GM12878 (cell line): ENCODE results near the gene ZNF267. TPM values are rescaled to one million over a fixed set of nuclear protein-coding genes. Genes with fewer than 3 reads are reported as not detected.

ENCODE experiments used
- ATAC-seq: fragments of 200-7000 bp; cut with Tn5 transposase; 3 replicates; pipeline ENCODE4 v1.9.1; 2020; ENCODE audit warnings: mild to moderate bottlenecking, moderate library complexity
- BruUV-seq: library from RNA; stranded (reverse); fragments of 400-500 nt; replicated peaks from 2 replicates; lab custom pipeline; 2021; lab: Mats Ljungman, UMichigan
- CTCF ChIA-PET: fragments of 300-600 bp; sonication (Branson Sonifier 250); formaldehyde crosslinking; extraction: SDS; loops from one replicate; lab custom pipeline; 2021; ENCODE audit warnings: inconsistent platforms; lab: Yijun Ruan, JAX
- POLR2A ChIA-PET: fragments of 350-600 bp; formaldehyde crosslinking; extraction: SDS; loops from one replicate; lab custom pipeline; 2021; ENCODE audit warnings: inconsistent platforms; lab: Charles Lee
- RAD21 ChIA-PET: fragments of 300-600 bp; sonication (Branson Sonifier 250); formaldehyde crosslinking; loops from one replicate; lab custom pipeline; 2023; ENCODE audit warnings: antibody characterized with exemption; ENCODE audit not compliant: unreplicated experiment; lab: Charles Lee
- SMC1A ChIA-PET: fragments of 300-600 bp; sonication (Branson Sonifier 250); formaldehyde crosslinking; loops from one replicate; lab custom pipeline; 2023; ENCODE audit not compliant: unreplicated experiment, uncharacterized antibody; lab: Charles Lee
- DNase-seq: peaks from one replicate; pipeline ENCODE4 v3.0.0-alpha.2; 2011; ENCODE audit warnings: low read depth, low spot score
- FAIRE-seq: peaks from 3 replicates; lab custom pipeline; 2011; peaks lifted over from hg19 to GRCh38; lab: Jason Lieb, UNC
- H2AFZ ChIP-seq: 2 replicates; pipeline ENCODE4 v1.6.0; 2011; ENCODE audit warnings: low read depth, low read length, control low read depth; ENCODE audit not compliant: control insufficient read depth
- H3K27ac ChIP-seq: 2 replicates; pipeline ENCODE4 v1.5.1; 2011; ENCODE audit warnings: control low read depth; ENCODE audit not compliant: control insufficient read depth, insufficient read depth
- H3K27me3 ChIP-seq, 2 experiments: replicated peaks in 1 of 2; 2 replicates each; pipeline versions ENCODE4 v1.6.0 to v1.6.1; 2011; ENCODE audit warnings: low read length in 1 of 2; ENCODE audit not compliant: control insufficient read depth in 2 of 2, insufficient read depth in 2 of 2
- H3K36me3 ChIP-seq, 2 experiments: 2 replicates each; pipeline ENCODE4 v1.5.1; 2011; ENCODE audit warnings: low read length in 1 of 2; ENCODE audit not compliant: control insufficient read depth in 2 of 2, insufficient read depth in 2 of 2
- H3K4me1 ChIP-seq: 2 replicates; pipeline ENCODE4 v1.6.1; 2011; ENCODE audit warnings: mild to moderate bottlenecking, low read length, moderate library complexity, mixed read lengths; ENCODE audit not compliant: control insufficient read depth, insufficient read depth
- H3K4me2 ChIP-seq: 2 replicates; pipeline ENCODE4 v1.6.0; 2011; ENCODE audit warnings: control low read depth; ENCODE audit not compliant: control insufficient read depth, insufficient read depth
- H3K4me3 ChIP-seq: fragments of 200-600 bp; sonication (generic); 2 replicates; pipeline ENCODE4 v1.5.1; 2016
- H3K79me2 ChIP-seq: 2 replicates; pipeline ENCODE4 v1.6.0; 2011; ENCODE audit warnings: low read length; ENCODE audit not compliant: control insufficient read depth, insufficient read depth
- H3K9ac ChIP-seq: 2 replicates; pipeline ENCODE4 v1.8.0; 2011; ENCODE audit warnings: low read length, control low read depth, mixed read lengths; ENCODE audit not compliant: control insufficient read depth, insufficient read depth
- H3K9me3 ChIP-seq: replicated peaks from 3 replicates; pipeline ENCODE4 v1.5.1; 2011; ENCODE audit warnings: mild to moderate bottlenecking, low read length; ENCODE audit not compliant: control insufficient read depth, insufficient read depth
- H4K20me1 ChIP-seq: 2 replicates; pipeline ENCODE4 v1.6.0; 2011; ENCODE audit not compliant: control insufficient read depth, insufficient read depth
- ASH2L ChIP-seq: fragments of 300-600, 200-600 bp; sonication (generic); IDR thresholded peaks from 2 replicates; pipeline ENCODE4 v1.6.1; 2017; ENCODE audit warnings: low read depth, mild to moderate bottlenecking, borderline replicate concordance
- BCL11A ChIP-seq: IDR thresholded peaks from 2 replicates; pipeline ENCODE4 v1.6.1; 2011; ENCODE audit warnings: low read depth, low read length
- BRCA1 ChIP-seq: IDR thresholded peaks from 2 replicates; pipeline ENCODE4 v1.6.1; 2011; ENCODE audit warnings: low read depth, low read length, improper control_type of control experiment
- CBX5 ChIP-seq: sonication (generic); IDR thresholded peaks from 2 replicates; pipeline ENCODE4 v1.6.1; 2016; ENCODE audit warnings: low read depth, moderate library complexity, mild to moderate bottlenecking, inconsistent platforms
- CHD1 ChIP-seq: IDR thresholded peaks from 2 replicates; pipeline ENCODE4 v1.6.1; 2012; ENCODE audit warnings: low read depth, low read length, improper control_type of control experiment
- CHD4 ChIP-seq: fragments of 200-600 bp; sonication (generic); IDR thresholded peaks from 2 replicates; pipeline ENCODE4 v1.6.1; 2016; ENCODE audit warnings: mild to moderate bottlenecking
- ELK1 ChIP-seq: IDR thresholded peaks from 2 replicates; pipeline ENCODE4 v1.6.1; 2012; ENCODE audit warnings: low read depth, low read length, improper control_type of control experiment
- FOXK2 ChIP-seq: fragments of 450-650 bp; IDR thresholded peaks from 2 replicates; pipeline ENCODE4 v1.6.1; 2017; ENCODE audit warnings: mild to moderate bottlenecking, moderate library complexity
- KDM1A ChIP-seq: fragments of 200-600 bp; sonication (generic); IDR thresholded peaks from 2 replicates; pipeline ENCODE4 v1.6.1; 2016; ENCODE audit warnings: borderline replicate concordance
- LARP7 ChIP-seq: fragments of 450-650 bp; IDR thresholded peaks from 2 replicates; pipeline ENCODE4 v1.6.1; 2017; ENCODE audit warnings: mild to moderate bottlenecking
- MEF2A ChIP-seq: IDR thresholded peaks from 2 replicates; pipeline ENCODE4 v1.6.1; 2011; ENCODE audit warnings: low read depth, mild to moderate bottlenecking, low read length, moderate library complexity; ENCODE audit not compliant: insufficient read depth
- MTA2 ChIP-seq: fragments of 450-650 bp; IDR thresholded peaks from 2 replicates; pipeline ENCODE4 v1.6.1; 2016; ENCODE audit warnings: low read depth, mild to moderate bottlenecking, moderate library complexity
- POLR2AphosphoS2 ChIP-seq: IDR thresholded peaks from 2 replicates; pipeline ENCODE4 v1.6.1; 2011; ENCODE audit warnings: low read depth, mild to moderate bottlenecking, low read length, improper control_type of control experiment, moderate library complexity
- SREBF1 ChIP-seq: IDR thresholded peaks from 2 replicates; pipeline ENCODE4 v1.6.1; 2012; ENCODE audit warnings: mild to moderate bottlenecking, low read length
- STAT1 ChIP-seq: fragments of 450-650 bp; conservative IDR thresholded peaks from 2 replicates; pipeline ENCODE4 v1.6.1; 2014; ENCODE audit warnings: antibody characterized with exemption, mild to moderate bottlenecking
- TBL1XR1 ChIP-seq: IDR thresholded peaks from 2 replicates; pipeline ENCODE4 v1.6.1; 2012; ENCODE audit warnings: low read depth, low read length, improper control_type of control experiment
- TCF12 ChIP-seq: IDR thresholded peaks from 2 replicates; pipeline ENCODE4 v1.6.1; 2011; ENCODE audit warnings: low read depth, mild to moderate bottlenecking, low read length
- ZNF217 ChIP-seq: fragments of 450-650 bp; IDR thresholded peaks from 2 replicates; pipeline ENCODE4 v1.6.1; 2017; ENCODE audit warnings: antibody characterized with exemption, mild to moderate bottlenecking
- WGBS: methylation state at CpG from one replicate; pipeline ENCODE4 v1.1.6; 2016; ENCODE audit warnings: low lambda C conversion rate; ENCODE audit not compliant: insufficient replicate concordance, insufficient coverage; ENCODE audit errors: missing lambda C conversion rate; 5-methylcytosine and 5-hydroxymethylcytosine counted together
- in situ Hi-C: fragments of 300-500 bp; cut with MboI; formaldehyde crosslinking; loops from 9 replicates; pipeline ENCODE4 v1.14.3; 2018; ENCODE audit warnings: mixed read lengths
- intact Hi-C: fragments of 100-400 bp; cut with micrococcal nuclease; formaldehyde crosslinking; loops from one replicate; pipeline ENCODE4 v1.14.2; 2022; ENCODE audit not compliant: unreplicated experiment
- polyA plus RNA-seq, 11 experiments: library from polyadenylated mRNA; depleted of rRNA in 4 of 11; unstranded in 6 of 11; stranded (reverse) in 5 of 11; fragments of >200 nt; fragmentation: Nextera tagmentation in 4 of 11; fragmentation: Illumina TruSeq in 1 of 11; extraction: Ambion mirVana in 4 of 11; extraction: Trizol in 1 of 11; gene quantifications; 1 replicate in 1 of 11; 2 replicates in 10 of 11; pipeline versions ENCODE4 v1.2.1 to v1.2.3, GENCODE V29; 2011 to 2016; ENCODE audit warnings: inconsistent platforms in 2 of 11, missing spikeins in 2 of 11, low read depth in 1 of 11
- total RNA-seq, 4 experiments: library from RNA; depleted of rRNA in 3 of 4; stranded (reverse); fragments of >200 nt in 3 of 4; fragmentation: Illumina TruSeq in 1 of 4; extraction: Trizol in 1 of 4; gene quantifications; 2 replicates each; pipeline versions ENCODE4 v1.2.1 to v1.2.3, GENCODE V29; 2013 to 2021
- TF ChIP-seq, protein P1 (sequence below): IDR thresholded peaks from 2 replicates; pipeline ENCODE4 v1.6.1; 2012; ENCODE audit warnings: low read depth, low read length, improper control_type of control experiment

ZNF267 gene
- total and polyA plus RNA-seq, 10 of the 15 experiments (the other 5 are each of a cell fraction or from before 2014, with no cell fraction given), result 16.3 to 54.6 (median 29.6) TPM

DNA sequence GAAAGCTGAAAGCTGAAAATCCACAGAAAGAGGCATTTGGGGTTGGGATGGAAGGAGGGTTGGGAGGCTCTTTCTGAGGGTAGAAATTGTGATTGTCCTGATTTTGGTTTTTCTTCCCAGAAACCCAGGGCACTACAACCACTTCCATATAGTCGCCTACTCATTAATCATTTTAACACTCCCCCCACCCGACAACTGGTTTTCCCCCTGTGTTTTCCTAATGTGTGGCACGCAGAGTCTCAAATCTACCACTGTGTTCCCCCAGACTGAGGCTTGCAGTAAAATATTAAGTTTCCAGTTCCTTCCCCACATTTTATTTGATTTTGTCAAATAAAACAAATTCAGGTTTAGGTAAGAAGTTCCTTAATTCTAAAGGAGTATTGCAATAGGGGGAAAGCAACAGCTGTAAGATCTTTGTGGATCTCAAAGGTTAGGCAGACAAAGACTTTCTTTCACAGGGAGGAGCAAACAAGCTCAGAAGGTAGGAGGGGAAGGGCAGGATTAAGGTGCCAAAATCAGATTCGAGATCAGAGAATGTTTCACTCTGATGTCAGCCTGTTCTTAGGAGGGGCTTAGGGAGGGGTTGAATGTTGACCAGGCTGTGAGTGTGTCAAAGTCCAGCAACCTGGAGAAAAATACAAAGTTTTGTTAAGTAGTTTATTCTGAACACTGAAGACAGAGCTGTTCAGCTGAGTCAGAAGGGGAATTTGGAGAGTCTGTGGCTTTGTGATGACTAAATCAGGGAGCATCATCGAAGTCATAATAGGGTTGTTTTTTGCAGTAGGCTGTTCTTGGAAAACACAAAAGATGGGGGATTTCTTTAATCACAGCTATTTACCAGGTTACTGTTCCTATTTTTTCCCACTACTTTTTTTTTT lies 3.6 kb downstream of the ZNF267 start (continued):
- TF ChIP-seq CHD4 (no peak), TCF12 (0 out of 2 replicates have a peak, but pooled peaks have one; percentile 38), ZNF217 (no peak), CHD1 (peak; percentile 77; the same call in 1 of the 2 replicates), TBL1XR1 (0 out of 2 replicates have a peak, but pooled peaks have one; percentile 79), MEF2A (peak; percentile 77; the same call in 1 of the 2 replicates)
- TF ChIP-seq, all 136 proteins: peak for 57

GRCh38 chr16:31877876-31878642 lies 4.5 kb downstream of the ZNF267 start:
- Histone ChIP-seq H3K36me3 (peaks cover 5 to 34% of the 10 kb centered on the region in 2 experiments), H3K79me2 (peaks cover 96% of the 10 kb centered on the region), H2AFZ (no peak overlapping the region), H3K27ac (peak overlapping the region; percentile 92), H3K4me1 (peaks cover 20% of the 10 kb centered on the region), H3K9ac (peak overlapping the region; percentile 53), H4K20me1 (peaks cover 4% of the 10 kb centered on the region; the same call in 1 of the 2 replicates), H3K9me3 (peaks cover 24% of the 10 kb centered on the region), H3K4me2 (peak overlapping the region; percentile 77), H3K4me3 (peak overlapping the region; percentile 58; the same call in 1 of the 2 replicates), H3K27me3 (no peaks in the 10 kb centered on the region)
- SMC1A ChIA-PET, result interaction anchor here (1.2 to 6.1 kb wide), 4 partner anchors 11 to 418 kb away, joined by 3 to 37 read pairs (median 8); partner anchors contain the start of gene ARMC5
- RAD21 ChIA-PET, result interaction anchor here (0.6 to 1.8 kb wide), 8 partner anchors 9 to 736 kb away, joined by 3 to 12 read pairs (median 3); a partner anchor contains a TSS
- ATAC-seq (no peak), DNase-seq (no peak), FAIRE-seq (no peak)
- 42% methylated on average over 9 of the region's 9 CpGs for WGBS
- in situ Hi-C loops (loop anchor here (10.0 to 25.0 kb wide), 11 partner anchors 57 to 1791 kb away; partner anchors contain the start of genes CFAP119, FBRS, ITGAL and ITGAX), intact Hi-C loops (loop anchor here (10.0 kb wide), 4 partner anchors 523 to 923 kb away; partner anchors contain the start of genes FUS, ITGAX, KAT8 and SETD1A)
- POLR2A ChIA-PET, result interaction anchor here (1.0 to 2.3 kb wide), 5 partner anchors 9 to 418 kb away, joined by 3 to 9 read pairs (median 3); partner anchors contain the start of gene ARMC5
- BruUV-seq, result no TSS peak
- CTCF ChIA-PET, result interaction anchor here (1.0 to 2.8 kb wide), 6 partner anchors 9 to 736 kb away, joined by 3 to 17 read pairs (median 4); no protein-coding TSS in a partner anchor
- TF ChIP-seq BCL11A, result no peak
- TF ChIP-seq ASH2L, result no peak
- TF ChIP-seq BRCA1, result no peak
- TF ChIP-seq, protein P1, sequence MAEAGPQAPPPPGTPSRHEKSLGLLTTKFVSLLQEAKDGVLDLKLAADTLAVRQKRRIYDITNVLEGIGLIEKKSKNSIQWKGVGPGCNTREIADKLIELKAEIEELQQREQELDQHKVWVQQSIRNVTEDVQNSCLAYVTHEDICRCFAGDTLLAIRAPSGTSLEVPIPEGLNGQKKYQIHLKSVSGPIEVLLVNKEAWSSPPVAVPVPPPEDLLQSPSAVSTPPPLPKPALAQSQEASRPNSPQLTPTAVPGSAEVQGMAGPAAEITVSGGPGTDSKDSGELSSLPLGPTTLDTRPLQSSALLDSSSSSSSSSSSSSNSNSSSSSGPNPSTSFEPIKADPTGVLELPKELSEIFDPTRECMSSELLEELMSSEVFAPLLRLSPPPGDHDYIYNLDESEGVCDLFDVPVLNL, result no peak
- TF ChIP-seq LARP7, result 0 out of 2 replicates have a peak, but pooled peaks have one; percentile 48
- TF ChIP-seq ELK1, result no peak
- TF ChIP-seq SREBF1, result no peak
- TF ChIP-seq CBX5, result peak; percentile 4; the same call in 1 of the 2 replicates
- TF ChIP-seq MTA2, result no peak
- TF ChIP-seq STAT1, result no peak
- no peak for TF ChIP-seq POLR2AphosphoS2
- TF ChIP-seq KDM1A, result no peak
- TF ChIP-seq FOXK2, result no peak
